Globus pallidus (tissue), 1 donor: Measurements from ENCODE around the gene STAT3.
"Not testable (repeated sequence)": the region's sequence is repeated elsewhere in the genome, so short reads cannot be mapped to it uniquely, and the experiment has no call there.

Experiments
- DNase-seq: peaks from one replicate; pipeline ENCODE4 v3.0.0-alpha.2; 2015; ENCODE audit warnings: low spot score

The STAT3 gene

GRCh38 chr17:42388381-42389134 lies at the start of gene STAT3:
STAT3 (minus strand) TSS chr17:42388442; CDS start chr17:42348516, 39,926 bp downstream.
- peak; percentile 100 for DNase-seq

- DNase-seq = no peak
These were observed 48.1 kb upstream of the STAT3 start for GRCh38 chr17:42436391-42436790.

- no peak for DNase-seq
These were observed 43.5 kb upstream of the STAT3 start for GRCh38 chr17:42431758-42432161.

- no peak for DNase-seq
These were observed 41.6 kb upstream of the STAT3 start for GRCh38 chr17:42429726-42430447.

- DNase-seq = peak; percentile 82
These were observed 40.1 kb upstream of the STAT3 start for GRCh38 chr17:42428141-42428944.

GRCh38 chr17:42424991-42425610 lies 36.9 kb upstream of the STAT3 start:
- no peak for DNase-seq

GRCh38 chr17:42423766-42424165 lies 35.5 kb upstream of the STAT3 start:
- DNase-seq = no peak

GRCh38 chr17:42422958-42423712 lies 34.9 kb upstream of the STAT3 start, which contains the start of gene CAVIN1:
CAVIN1 (minus strand) TSS chr17:42423256; CDS start chr17:42423097, 159 bp downstream.
- DNase-seq = peak; percentile 92

- no peak for DNase-seq
These were observed 34.2 kb upstream of the STAT3 start for GRCh38 chr17:42422412-42422957.

GRCh38 chr17:42421507-42422338 lies 33.5 kb upstream of the STAT3 start:
- DNase-seq = no peak

GRCh38 chr17:42421136-42421506 lies 32.9 kb upstream of the STAT3 start:
- DNase-seq = no peak

GRCh38 chr17:42417981-42418380 lies 29.7 kb upstream of the STAT3 start:
- DNase-seq = not testable (repeated sequence)

GRCh38 chr17:42414704-42415409 lies 26.6 kb upstream of the STAT3 start:
- no peak for DNase-seq

- no peak for DNase-seq
These were observed 25.3 kb upstream of the STAT3 start for GRCh38 chr17:42413464-42414040.

- no peak for DNase-seq
These were observed 23.9 kb upstream of the STAT3 start for GRCh38 chr17:42411905-42412679.

- no peak for DNase-seq
These were observed 23.1 kb upstream of the STAT3 start for GRCh38 chr17:42411361-42411760.

- no peak for DNase-seq
These were observed 22.1 kb upstream of the STAT3 start for GRCh38 chr17:42410319-42410685.
